SK-N-MC (cell line): ENCODE measurements around the gene PRDM16.

Experiments
- EZH2 ChIP-seq: fragments of 200-600 bp; sonication (generic); IDR thresholded peaks from one replicate; pipeline ENCODE4 v1.6.1; 2017; ENCODE audit warnings: antibody characterized with exemption
- FOXP2 ChIP-seq: optimal IDR thresholded peaks from 2 replicates; pipeline ENCODE3; 2011; ENCODE audit warnings: mild to moderate bottlenecking, moderate library complexity; ENCODE audit not compliant: insufficient read depth; ENCODE audit errors: extremely low read length, control extremely low read depth
- POLR2AphosphoS5 ChIP-seq: IDR thresholded peaks from 2 replicates; pipeline ENCODE4 v1.6.1; 2012; ENCODE audit warnings: mild to moderate bottlenecking, low read depth, low read length, borderline replicate concordance

DNA sequence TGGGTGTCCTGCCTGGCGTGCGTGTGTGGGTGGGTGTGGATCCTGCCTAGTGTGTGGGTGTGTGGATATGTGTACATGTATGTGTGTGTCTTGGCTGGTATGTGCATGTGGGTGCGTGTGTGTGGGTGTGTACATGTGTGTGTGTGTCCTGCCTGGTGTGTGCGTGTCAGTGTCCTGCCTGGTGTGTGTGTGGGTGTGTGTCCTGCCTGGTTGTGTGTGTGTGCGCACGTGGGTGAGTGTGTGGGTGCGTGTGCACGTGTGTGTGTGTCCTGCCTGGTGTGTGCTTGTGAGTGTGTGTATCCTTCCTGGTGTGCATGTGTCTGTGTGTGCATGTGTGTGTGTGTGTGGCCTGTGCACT, 60.1 kb downstream of the PRDM16 start:
- TF ChIP-seq EZH2 (no peak), POLR2AphosphoS5 (no peak), FOXP2 (no peak)
